GM21825 (cell line): ENCODE results near the gene MTR.
"Not testable (repeated sequence)": the region's sequence is repeated elsewhere in the genome, so short reads cannot be mapped to it uniquely, and the experiment has no call there.

Experiments
- ATAC-seq: cut with Tn5 transposase; IDR thresholded peaks from one replicate; pipeline ENCODE4 v1.9.1; 2021; ENCODE audit warnings: mild to moderate bottlenecking, moderate library complexity; ENCODE audit not compliant: unreplicated experiment

MTR gene

GRCh38 chr1:236895665-236896387, 100.7 kb downstream of the MTR start:
- ATAC-seq = no peak

- ATAC-seq = no peak
Observed at GRCh38 chr1:236896716-236897115, 101.6 kb downstream of the MTR start.

GRCh38 chr1:236904892-236905741, 110.0 kb downstream of the MTR start:
- ATAC-seq = no peak

- ATAC-seq = no peak
Observed at GRCh38 chr1:236907205-236907604, 112.1 kb downstream of the MTR start.

- ATAC-seq = no peak
Observed at GRCh38 chr1:236908669-236909068, 113.6 kb downstream of the MTR start.

- not testable (repeated sequence) for ATAC-seq
Observed at GRCh38 chr1:236911047-236911446, 116.0 kb downstream of the MTR start.

- no peak for ATAC-seq
Observed at GRCh38 chr1:236913371-236914037, 118.4 kb downstream of the MTR start.

- no peak for ATAC-seq
Observed at GRCh38 chr1:236914375-236914774, 119.3 kb downstream of the MTR start.

- no peak for ATAC-seq
Observed at GRCh38 chr1:236916131-236916800, 121.2 kb downstream of the MTR start.

GRCh38 chr1:236917448-236917847, 122.4 kb downstream of the MTR start:
- no peak for ATAC-seq

GRCh38 chr1:236920286-236920894, 125.3 kb downstream of the MTR start:
- no peak for ATAC-seq

GRCh38 chr1:236921610-236922009, 126.5 kb downstream of the MTR start:
- ATAC-seq = no peak

- no peak for ATAC-seq
Observed at GRCh38 chr1:236922190-236922589, 127.1 kb downstream of the MTR start.

GRCh38 chr1:236925386-236925785, 130.3 kb downstream of the MTR start:
- ATAC-seq = no peak

GRCh38 chr1:236930503-236930902, 135.4 kb downstream of the MTR start:
- no peak for ATAC-seq

- ATAC-seq = no peak
Observed at GRCh38 chr1:236938760-236939159, 143.7 kb downstream of the MTR start.

- ATAC-seq = no peak
Observed at GRCh38 chr1:236942431-236942830, 147.3 kb downstream of the MTR start.

- ATAC-seq = no peak
Observed at GRCh38 chr1:236944556-236944955, 149.5 kb downstream of the MTR start.

GRCh38 chr1:236945002-236945401, 149.9 kb downstream of the MTR start:
- no peak for ATAC-seq

- no peak for ATAC-seq
Observed at GRCh38 chr1:236947794-236948193, 152.7 kb downstream of the MTR start.

- ATAC-seq = no peak
Observed at GRCh38 chr1:236948381-236948780, 153.3 kb downstream of the MTR start.
